Epithelial cell of esophagus (primary cell): ENCODE results near the gene DDX31.
A peak's percentile ranks its signal among the peaks of the same experiment; 100 is the strongest.

Source experiments
- DNase-seq: peaks from one replicate; pipeline ENCODE4 v3.0.0; 2010; ENCODE audit warnings: low read depth
- H3K4me3 ChIP-seq: 2 replicates; pipeline ENCODE4 v1.5.1; 2011; ENCODE audit warnings: mild to moderate bottlenecking, low read length, control low read depth
- CTCF ChIP-seq: IDR thresholded peaks from 2 replicates; pipeline ENCODE4 v1.5.1; 2011; ENCODE audit warnings: low read depth, mild to moderate bottlenecking, low read length, control low read depth, inconsistent platforms; ENCODE audit not compliant: insufficient read depth; ENCODE audit errors: missing control alignments

Gene DDX31

GRCh38 chr9:132616725-132617124, 53.1 kb downstream of the DDX31 start:
- no peak overlapping the region for H3K4me3 ChIP-seq
- no peak for DNase-seq
- no peak for TF ChIP-seq CTCF

DNA sequence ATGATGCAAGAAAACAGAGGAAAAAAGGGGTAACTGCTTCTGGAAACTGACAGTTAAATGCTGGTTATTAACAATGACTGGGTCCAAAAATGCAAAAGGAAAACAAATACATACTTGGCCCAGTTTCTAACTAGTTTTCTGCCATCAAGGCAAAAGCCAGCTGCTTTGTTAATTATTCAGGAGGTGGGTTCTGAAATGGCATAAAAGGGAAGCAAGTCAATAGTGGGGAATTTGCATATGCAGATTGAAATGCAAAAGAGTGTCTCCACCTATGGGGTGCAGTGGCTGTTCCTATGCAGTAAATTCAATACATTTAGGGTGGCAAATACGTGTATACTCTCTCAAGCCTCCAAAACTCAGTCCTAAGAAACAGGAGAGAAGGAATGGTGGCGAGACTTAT, 54.0 kb downstream of the DDX31 start:
- no peak for TF ChIP-seq CTCF
- H3K4me3 ChIP-seq, result no peak overlapping the region
- no peak for DNase-seq

DNA sequence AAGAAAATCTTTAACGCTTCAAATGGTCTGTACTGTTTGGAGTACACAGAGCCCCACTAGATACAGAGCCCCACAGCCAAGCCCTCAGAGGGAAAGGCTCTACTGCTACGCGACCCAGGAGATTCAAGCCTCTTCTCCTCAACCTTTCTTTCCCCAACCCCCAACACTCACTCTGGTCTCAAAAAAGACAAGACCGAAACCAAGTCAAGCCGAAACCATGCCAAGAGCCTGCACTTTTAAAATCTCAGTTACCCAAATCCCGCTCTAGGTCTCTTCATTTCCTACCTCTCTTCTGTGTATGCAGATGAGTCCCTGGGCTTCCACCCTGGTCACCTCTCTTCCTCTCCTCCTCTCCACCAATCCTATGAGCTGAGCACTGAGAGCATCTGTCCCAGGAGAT, 55.5 kb downstream of the DDX31 start:
- H3K4me3 ChIP-seq, result no peak overlapping the region
- DNase-seq, result no peak
- no peak for TF ChIP-seq CTCF

- H3K4me3 ChIP-seq, result no peak overlapping the region
- DNase-seq, result no peak
- no peak for TF ChIP-seq CTCF
Measured at GRCh38 chr9:132610661-132611060, 59.1 kb downstream of the DDX31 start.

- no peak overlapping the region for H3K4me3 ChIP-seq
- no peak for TF ChIP-seq CTCF
- DNase-seq, result peak; percentile 71
Measured at GRCh38 chr9:132609829-132610228, 60.0 kb downstream of the DDX31 start.

GRCh38 chr9:132609184-132609583, 60.6 kb downstream of the DDX31 start:
- no peak for TF ChIP-seq CTCF
- H3K4me3 ChIP-seq, result no peak overlapping the region
- no peak for DNase-seq

DNA sequence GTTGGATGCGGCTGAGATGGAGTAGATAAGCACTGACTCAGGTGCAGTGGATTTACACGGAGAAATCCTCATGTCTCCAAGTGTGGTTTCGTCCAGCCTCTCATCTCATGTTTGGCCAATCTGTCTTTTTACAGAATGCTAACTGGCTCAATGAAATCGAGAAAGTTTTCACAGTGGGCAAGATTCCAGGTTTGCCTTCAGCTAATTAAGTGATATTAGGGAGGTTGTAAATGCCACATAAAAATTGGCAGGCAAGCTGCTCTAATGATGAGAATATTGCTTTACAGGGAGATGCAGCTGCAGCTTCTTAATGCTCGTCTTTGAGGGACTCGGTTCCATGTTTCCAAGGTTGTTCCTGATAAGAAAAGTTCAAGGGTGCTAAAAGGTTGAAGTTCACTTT, 63.7 kb downstream of the DDX31 start:
- no peak for TF ChIP-seq CTCF
- no peak for DNase-seq
- no peak overlapping the region for H3K4me3 ChIP-seq
